Coronary artery (tissue), 2 donors: ENCODE measurements around the gene KDM2A.

ENCODE experiments used
- DNase-seq: peaks from one replicate; pipeline ENCODE4 v3.0.0-alpha.2; 2017; ENCODE audit warnings: low spot score
- H3K27ac ChIP-seq, 2 donors: fragments of 200-600 bp; sonication (generic); one replicate each; pipeline ENCODE4 v1.5.1; 2016 to 2019
- H3K4me3 ChIP-seq: fragments of 200-600 bp; sonication (generic); 2 replicates; pipeline ENCODE4 v1.5.1; 2016; ENCODE audit warnings: mild to moderate bottlenecking, moderate library complexity
- CTCF ChIP-seq: fragments of 200-600 bp; sonication (generic); IDR thresholded peaks from one replicate; pipeline ENCODE4 v1.5.1; 2019; ENCODE audit warnings: antibody characterized with exemption

Gene KDM2A

DNA sequence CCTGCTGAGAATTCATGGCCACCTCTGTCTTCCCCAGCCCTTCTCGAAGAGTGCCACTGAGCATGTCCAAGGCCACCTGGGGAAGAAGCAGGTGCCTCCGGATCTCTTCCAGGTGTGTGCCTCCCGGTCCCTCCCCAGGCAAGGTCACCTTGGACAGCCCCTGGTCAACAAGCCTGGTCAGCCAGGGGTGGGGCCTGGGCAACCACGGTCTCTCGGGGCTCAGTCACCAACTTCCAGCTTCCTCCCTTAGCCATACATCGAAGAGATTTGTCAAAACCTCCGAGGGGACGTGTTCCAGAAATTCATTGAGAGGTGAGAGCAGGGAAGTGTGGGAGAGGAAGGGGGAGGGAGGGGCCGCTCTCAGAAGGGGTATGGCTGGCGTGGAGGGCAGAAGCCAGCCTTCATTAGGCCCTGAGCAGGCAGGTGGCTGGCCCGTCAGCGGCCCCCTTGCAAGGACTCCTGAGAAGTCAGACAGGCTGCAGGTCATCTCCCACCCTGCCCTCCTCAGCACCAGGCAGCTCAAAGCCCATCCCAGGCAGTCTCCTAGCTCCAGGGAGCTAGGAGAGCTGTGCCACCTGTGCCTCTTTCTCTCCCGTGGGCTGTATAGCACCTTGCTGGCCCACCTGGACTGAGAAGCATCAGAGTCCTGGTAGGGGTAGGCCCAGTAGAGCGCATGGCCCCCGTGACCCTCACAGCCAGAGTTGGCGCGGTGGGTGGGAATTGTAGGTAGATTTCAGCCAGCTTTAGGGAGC lies 160.7 kb downstream of the KDM2A start:
- peak overlapping the region in 1 of 2 donors; percentile 88 for H3K27ac ChIP-seq
- no peak for DNase-seq

GRCh38 chr11:67280341-67280787 lies 161.3 kb downstream of the KDM2A start:
- no peak for DNase-seq
- Histone ChIP-seq H3K27ac (peak overlapping the region in 1 of 2 donors; percentile 88), H3K4me3 (no peak overlapping the region)
- no peak for TF ChIP-seq CTCF

More for the DNA sequence above, 160.7 kb downstream of the KDM2A start:
- no peak for TF ChIP-seq CTCF
- H3K4me3 ChIP-seq, result no peak overlapping the region

DNA sequence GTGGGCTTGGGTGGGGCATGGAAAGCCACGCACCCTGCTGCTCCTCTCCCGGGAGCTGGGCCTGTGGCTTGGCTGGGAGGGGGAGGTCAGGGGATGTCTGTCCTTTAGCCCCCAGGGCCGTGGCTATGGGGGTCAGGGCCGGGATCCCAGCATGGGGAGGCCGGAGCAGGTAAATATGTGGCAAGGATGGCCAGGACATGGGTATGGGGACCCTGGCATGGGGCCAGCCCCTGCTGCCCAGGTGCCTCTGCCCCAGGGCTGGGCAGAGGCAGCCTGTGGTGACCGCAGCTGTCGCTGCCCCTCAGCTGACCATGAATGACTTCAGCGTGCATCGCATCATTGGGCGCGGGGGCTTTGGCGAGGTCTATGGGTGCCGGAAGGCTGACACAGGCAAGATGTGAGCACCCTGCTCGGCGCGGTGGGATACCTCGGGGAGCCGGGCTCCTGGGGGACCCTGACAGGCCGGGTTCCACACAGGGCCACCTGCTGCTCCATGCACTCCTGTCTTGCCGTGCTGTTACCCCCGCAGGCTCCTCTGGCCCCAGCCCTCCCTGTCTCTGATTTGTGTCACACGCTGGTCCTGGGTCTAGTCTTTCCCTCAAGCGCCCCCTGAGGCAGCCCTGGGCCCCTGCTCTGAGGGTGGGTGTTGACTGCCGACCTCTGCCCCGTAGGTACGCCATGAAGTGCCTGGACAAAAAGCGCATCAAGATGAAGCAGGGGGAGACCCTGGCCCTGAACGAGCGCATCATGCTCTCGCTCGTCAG lies 161.9 kb downstream of the KDM2A start:
- no peak for DNase-seq
- no peak for TF ChIP-seq CTCF
- no peak overlapping the region for H3K4me3 ChIP-seq
- peak overlapping the region in 1 of 2 donors; percentile 88 for H3K27ac ChIP-seq

DNA sequence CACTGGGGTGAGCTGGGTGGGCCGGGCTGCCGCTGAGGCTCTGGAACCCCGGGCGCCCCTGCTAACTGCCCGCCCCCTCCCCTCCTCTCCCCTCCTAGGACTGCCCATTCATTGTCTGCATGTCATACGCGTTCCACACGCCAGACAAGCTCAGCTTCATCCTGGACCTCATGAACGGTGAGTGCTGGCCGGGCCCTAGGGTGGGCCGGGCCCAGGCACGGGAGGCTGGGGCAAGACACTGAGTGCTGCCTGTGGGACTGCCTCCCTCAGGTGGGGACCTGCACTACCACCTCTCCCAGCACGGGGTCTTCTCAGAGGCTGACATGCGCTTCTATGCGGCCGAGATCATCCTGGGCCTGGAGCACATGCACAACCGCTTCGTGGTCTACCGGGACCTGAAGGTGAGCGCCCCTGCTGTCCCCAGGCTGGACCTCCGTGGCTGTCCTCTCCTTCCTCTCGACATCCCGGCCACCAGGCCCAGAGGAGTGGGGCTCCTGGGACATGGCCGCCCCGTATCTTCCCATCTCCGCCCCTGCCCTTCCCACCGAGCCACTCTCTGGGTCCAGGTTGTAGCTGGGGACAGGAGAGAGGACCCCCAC lies 162.6 kb downstream of the KDM2A start:
- H3K4me3 ChIP-seq, result no peak overlapping the region
- H3K27ac ChIP-seq, result peak overlapping the region in 1 of 2 donors; percentile 80
- no peak for TF ChIP-seq CTCF
- no peak for DNase-seq

DNA sequence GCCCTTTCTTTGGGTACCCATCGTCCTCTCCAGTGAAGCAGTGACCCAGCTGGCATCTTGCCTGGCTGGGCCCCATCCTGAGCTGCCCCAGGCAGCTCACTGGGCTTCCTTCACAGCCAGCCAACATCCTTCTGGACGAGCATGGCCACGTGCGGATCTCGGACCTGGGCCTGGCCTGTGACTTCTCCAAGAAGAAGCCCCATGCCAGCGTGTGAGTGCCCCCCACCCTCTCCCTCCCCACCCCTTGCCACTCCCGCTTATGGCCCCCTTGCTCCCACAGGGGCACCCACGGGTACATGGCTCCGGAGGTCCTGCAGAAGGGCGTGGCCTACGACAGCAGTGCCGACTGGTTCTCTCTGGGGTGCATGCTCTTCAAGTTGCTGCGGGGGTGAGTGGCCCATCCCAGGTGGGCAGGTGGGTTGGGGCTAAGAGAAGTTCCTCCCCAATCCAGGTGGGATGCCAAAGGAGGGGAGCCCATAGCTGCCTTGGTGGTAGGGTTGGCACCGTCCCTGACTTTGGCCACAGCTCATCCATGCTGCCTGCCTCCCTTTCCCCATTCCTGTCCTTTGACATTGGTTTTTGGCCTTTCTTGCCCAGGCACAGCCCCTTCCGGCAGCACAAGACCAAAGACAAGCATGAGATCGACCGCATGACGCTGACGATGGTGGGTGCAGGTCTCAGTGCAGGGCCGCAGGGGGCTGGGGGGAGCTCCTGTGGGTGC lies 163.3 kb downstream of the KDM2A start:
- H3K27ac ChIP-seq, result peak overlapping the region in 1 of 2 donors; percentile 80
- DNase-seq, result no peak
- H3K4me3 ChIP-seq, result no peak overlapping the region
- TF ChIP-seq CTCF, result no peak

- H3K27ac ChIP-seq, result peak overlapping the region; percentile 11 to 80
- no peak overlapping the region for H3K4me3 ChIP-seq
- no peak for DNase-seq
- TF ChIP-seq CTCF, result no peak
Measured at GRCh38 chr11:67282876-67283371, 163.9 kb downstream of the KDM2A start.
